Neutrophil (primary cell): Measurements from ENCODE around the gene C7orf25.

Source experiments
- H3K27ac ChIP-seq: fragments of 200-600 bp; sonication (generic); 2 replicates; pipeline ENCODE4 v1.5.1; 2016; ENCODE audit warnings: mild to moderate bottlenecking, moderate library complexity
- H3K27me3 ChIP-seq: fragments of 200-600 bp; sonication (generic); 2 replicates; pipeline ENCODE4 v1.6.0; 2016; ENCODE audit warnings: mild to moderate bottlenecking
- H3K36me3 ChIP-seq: fragments of 200-600 bp; sonication (generic); 2 replicates; pipeline ENCODE4 v1.5.1; 2017
- H3K4me1 ChIP-seq, 2 experiments: fragments of 200-600 bp in 1 of 2; sonication (generic) in 1 of 2; 1 replicate in 1 of 2; 2 replicates in 1 of 2; pipeline versions ENCODE4 v1.5.1 to v1.6.1; 2013 to 2016; ENCODE audit warnings: low read depth in 1 of 2, low read length in 1 of 2, mild to moderate bottlenecking in 1 of 2, moderate library complexity in 1 of 2; ENCODE audit not compliant: control insufficient read depth in 1 of 2, insufficient read depth in 1 of 2
- H3K4me3 ChIP-seq, 2 experiments: fragments of 200-600 bp in 1 of 2; sonication (generic) in 1 of 2; 1 replicate in 1 of 2; 2 replicates in 1 of 2; pipeline ENCODE4 v1.5.1; 2013 to 2016; ENCODE audit warnings: low read depth in 1 of 2, low read length in 1 of 2, mild to moderate bottlenecking in 1 of 2, moderate library complexity in 1 of 2
- H3K9me3 ChIP-seq: fragments of 200-600 bp; sonication (generic); 2 replicates; pipeline ENCODE4 v1.5.1; 2016
- TF ChIP-seq, protein P1 (sequence below): fragments of 200-600 bp; sonication (generic); IDR thresholded peaks from 2 replicates; pipeline ENCODE4 v1.5.1; 2016; ENCODE audit warnings: antibody characterized with exemption

C7orf25 gene

DNA sequence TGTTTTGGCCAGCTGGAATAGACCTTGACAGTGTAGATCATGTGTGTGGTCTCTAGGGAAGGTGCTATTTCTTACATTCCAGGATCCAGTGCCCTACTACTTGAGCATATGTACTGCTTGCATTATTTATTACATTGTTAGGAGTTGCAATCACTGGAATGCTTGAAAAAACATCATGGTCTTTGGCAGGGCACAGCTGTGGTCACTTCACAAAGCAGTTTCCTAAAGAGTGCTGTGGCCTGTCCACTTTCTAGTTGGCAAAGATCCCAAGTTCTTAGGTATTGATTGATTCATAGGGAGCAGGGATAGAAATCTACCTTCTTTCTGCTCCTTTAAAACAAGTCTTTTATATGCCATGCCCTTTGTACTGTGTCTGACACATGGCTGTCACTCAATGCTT lies 4.6 kb downstream of the C7orf25 start:
- TF ChIP-seq, protein P1, sequence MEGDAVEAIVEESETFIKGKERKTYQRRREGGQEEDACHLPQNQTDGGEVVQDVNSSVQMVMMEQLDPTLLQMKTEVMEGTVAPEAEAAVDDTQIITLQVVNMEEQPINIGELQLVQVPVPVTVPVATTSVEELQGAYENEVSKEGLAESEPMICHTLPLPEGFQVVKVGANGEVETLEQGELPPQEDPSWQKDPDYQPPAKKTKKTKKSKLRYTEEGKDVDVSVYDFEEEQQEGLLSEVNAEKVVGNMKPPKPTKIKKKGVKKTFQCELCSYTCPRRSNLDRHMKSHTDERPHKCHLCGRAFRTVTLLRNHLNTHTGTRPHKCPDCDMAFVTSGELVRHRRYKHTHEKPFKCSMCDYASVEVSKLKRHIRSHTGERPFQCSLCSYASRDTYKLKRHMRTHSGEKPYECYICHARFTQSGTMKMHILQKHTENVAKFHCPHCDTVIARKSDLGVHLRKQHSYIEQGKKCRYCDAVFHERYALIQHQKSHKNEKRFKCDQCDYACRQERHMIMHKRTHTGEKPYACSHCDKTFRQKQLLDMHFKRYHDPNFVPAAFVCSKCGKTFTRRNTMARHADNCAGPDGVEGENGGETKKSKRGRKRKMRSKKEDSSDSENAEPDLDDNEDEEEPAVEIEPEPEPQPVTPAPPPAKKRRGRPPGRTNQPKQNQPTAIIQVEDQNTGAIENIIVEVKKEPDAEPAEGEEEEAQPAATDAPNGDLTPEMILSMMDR: no peak
- Histone ChIP-seq H3K4me3 (no peak overlapping the region), H3K27ac (peak overlapping the region; percentile 81), H3K36me3 (no peaks in the 10 kb centered on the region), H3K9me3 (no peaks in the 10 kb centered on the region), H3K27me3 (no peaks in the 10 kb centered on the region), H3K4me1 (peaks cover 92 to 94% of the 10 kb centered on the region in 2 experiments)

DNA sequence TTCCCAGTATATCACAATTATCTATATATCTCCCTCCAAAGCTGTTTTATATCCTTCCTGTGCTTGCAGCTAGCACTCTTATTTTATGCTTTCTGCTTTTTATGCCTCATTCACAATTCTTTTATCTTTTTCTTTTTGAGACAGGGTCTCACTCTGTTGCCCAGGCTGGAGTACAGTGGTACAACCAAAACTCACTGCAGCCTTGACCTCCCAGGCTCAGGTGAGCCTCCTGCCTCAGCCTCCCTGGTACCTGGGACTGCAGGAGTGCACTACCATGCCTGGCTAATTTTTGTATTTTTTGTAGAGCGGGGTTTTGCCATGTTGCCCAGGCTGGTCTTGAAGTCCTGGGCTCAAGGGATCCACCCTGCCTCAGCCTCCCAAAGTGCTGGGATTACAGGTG lies 5.7 kb downstream of the C7orf25 start:
- H3K4me3 ChIP-seq: no peak overlapping the region
- TF ChIP-seq, protein P1: no peak
- H3K27ac ChIP-seq: peak overlapping the region; percentile 68
- H3K9me3 ChIP-seq: no peaks in the 10 kb centered on the region
- no peaks in the 10 kb centered on the region for H3K27me3 ChIP-seq
- H3K4me1 ChIP-seq: peaks cover 92 to 96% of the 10 kb centered on the region in 2 experiments
- H3K36me3 ChIP-seq: no peaks in the 10 kb centered on the region

DNA sequence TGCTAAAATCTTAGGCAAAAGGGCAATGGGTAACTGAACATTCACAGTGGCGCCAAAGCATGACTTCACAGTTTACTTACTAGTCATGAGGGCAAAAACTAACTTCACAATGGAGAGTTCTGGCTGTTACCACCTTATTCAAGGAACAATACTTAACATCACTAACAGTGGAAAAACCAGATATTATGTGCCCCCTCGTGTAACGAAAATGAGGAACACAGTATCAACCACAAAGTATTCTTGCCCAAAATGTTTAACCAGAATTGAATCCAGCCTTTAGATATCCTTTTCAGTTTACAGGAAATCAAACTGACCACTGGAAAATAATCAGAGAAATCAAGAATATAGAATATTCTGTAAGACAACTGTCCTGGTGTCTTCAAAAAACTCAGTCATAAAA lies 9.5 kb downstream of the C7orf25 start:
- TF ChIP-seq, protein P1: no peak
- Histone ChIP-seq H3K27ac (peak overlapping the region; percentile 68), H3K36me3 (no peaks in the 10 kb centered on the region), H3K4me1 (peaks cover 54 to 57% of the 10 kb centered on the region in 2 experiments), H3K9me3 (no peaks in the 10 kb centered on the region), H3K27me3 (no peaks in the 10 kb centered on the region), H3K4me3 (no peak overlapping the region)

DNA sequence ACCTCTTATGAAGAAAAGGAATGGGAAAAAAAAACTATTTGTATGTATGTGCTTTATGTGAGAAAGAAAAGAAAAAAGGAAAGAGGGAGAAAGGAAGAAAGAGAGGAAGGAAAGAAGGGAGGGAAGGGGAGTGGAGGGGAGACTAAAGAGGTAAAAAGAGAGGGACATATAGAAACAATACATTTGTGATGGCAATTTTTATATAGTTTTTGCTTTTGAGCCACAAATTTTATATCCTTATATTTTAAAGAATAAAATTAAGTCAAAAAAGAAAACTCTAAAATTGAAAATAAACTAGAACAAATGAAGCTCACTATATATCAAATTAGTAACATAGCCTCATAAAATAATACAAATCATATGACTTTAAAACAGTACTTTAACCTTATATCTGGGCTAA lies 11.0 kb downstream of the C7orf25 start:
- TF ChIP-seq, protein P1: no peak
- Histone ChIP-seq H3K27me3 (no peaks in the 10 kb centered on the region), H3K9me3 (no peaks in the 10 kb centered on the region), H3K27ac (no peak overlapping the region), H3K4me1 (peaks cover 40 to 44% of the 10 kb centered on the region in 2 experiments), H3K4me3 (no peak overlapping the region), H3K36me3 (no peaks in the 10 kb centered on the region)

DNA sequence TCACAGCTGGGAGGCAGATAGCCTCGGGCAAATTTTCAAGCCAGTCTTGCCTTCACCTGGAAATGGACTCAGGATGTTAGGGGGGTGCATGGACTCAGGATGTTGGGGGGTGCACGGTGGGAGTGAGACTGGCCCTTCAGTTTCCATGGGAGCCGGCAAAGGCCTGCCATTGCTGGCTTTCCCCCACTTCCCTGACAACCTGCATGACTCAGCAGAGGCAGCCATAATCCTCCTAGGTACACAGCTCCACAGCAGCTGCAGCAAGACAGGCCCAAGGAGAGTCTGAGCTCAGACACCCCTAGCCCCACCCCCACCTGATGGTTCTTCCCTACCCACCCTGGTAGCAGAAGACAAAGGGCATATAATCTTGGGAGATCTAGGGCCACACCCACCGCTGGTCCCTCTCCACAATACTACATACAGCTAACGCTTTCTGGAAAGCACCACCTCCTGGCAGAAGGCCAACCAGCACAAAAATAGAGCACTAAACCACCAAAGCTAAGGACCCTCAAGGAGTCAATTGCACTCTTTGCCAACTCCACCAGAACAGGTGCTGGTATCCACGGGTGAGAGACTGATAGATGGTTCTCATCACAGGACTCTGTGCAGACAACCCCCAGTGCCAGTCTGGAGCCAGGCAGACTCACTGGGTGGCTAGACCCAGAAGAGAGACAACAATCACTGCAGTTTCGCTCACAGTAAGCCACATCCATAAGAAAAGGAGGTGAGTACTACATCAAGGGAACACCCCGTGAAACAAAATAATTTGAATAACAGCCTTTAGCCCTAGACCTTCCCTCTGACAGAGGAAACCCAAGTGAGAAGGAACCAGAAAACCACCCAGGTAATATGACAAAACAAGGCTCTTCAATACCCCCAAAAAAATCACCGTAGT lies 18.3 kb downstream of the C7orf25 start:
- H3K4me3 ChIP-seq: no peak overlapping the region
- TF ChIP-seq, protein P1: no peak
- no peaks in the 10 kb centered on the region for H3K27me3 ChIP-seq
- H3K27ac ChIP-seq: no peak overlapping the region
- no peaks in the 10 kb centered on the region for H3K36me3 ChIP-seq
- peaks cover 13 to 26% of the 10 kb centered on the region in 2 experiments for H3K4me1 ChIP-seq
- no peaks in the 10 kb centered on the region for H3K9me3 ChIP-seq
